ENCODE data around the gene LAMA2. TPM values are rescaled to one million over a fixed set of nuclear protein-coding genes. Genes with fewer than 3 reads are reported as not detected.

The LAMA2 gene
- total RNA-seq, 1 donor from 2014 or later, result 1.8 TPM

DNA sequence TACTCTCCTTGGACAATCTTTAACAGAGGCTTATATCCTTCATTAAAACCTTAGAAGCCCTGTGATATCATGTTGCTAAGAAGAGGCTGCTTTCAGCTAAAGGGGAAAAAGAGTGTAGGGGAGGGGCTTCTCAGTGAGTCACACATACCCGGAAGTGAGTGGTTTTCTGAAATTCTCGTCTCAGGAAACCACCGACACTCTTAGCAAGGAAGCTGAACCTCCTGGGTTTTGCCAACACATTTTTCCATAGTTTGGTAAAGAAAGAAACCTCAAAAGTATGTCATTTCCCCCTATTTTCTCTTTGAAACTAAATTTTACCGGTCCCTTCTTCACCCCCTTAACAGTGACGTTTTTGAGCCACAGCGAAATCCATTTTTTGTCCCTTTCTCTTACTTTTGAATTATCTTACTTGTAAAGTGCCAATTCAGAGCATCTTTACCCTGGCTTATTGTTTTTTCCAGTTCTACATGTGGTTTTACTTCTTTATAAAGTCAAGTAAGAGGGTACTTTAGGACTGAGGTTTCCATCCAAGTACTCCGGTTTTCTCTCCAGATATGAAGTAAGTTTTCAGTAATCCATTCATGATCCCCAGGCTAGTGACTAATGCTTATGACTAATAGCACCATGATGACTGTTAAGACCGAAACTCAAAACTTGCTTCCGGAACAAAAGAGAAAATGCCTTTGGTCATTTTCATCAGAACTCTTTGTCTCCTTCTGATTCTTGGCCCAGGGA lies 607.8 kb downstream of the LAMA2 start:
- peak; percentile 92 for DNase-seq (ENCODE audit: low read depth, low spot score)

DNA sequence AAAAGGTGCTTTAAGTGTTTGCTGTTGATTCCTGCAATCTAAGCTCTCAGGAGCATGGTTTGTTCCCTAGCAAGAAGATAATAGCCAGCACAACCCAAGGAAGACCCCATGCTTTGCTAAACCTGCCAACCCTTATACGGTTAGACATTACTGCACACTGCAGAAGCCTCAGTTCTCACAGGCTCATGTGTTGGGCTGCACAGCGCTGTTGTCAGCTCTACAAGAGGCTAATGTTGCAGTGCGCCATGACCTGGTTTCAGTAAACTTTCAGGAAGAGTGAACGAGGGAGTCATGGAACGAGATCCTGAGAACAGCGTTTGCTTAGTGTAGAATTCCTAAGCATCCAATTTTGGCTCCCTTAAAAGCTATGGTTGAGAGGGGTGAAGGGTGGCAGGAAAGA lies 608.5 kb downstream of the LAMA2 start:
- DNase-seq (ENCODE audit: low read depth, low spot score), result no peak

DNA sequence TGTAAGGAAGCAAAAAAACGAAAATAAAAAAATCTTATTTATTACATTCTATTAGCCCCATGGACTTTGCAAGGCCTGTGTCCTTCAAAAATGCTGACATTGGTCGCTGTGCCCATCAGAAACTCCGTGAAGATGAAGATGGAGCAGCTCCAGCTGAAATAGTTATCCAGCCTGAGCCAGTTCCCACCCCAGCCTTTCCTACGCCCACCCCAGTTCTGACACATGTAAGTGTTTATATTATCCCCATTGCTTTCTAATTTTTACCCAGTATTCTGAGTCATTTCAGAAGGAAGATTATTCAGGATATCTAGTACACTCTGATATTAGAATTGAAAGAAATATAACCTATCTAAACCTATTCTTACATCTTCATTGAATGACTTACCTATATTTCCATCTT lies 609.3 kb downstream of the LAMA2 start:
- no peak for DNase-seq (ENCODE audit: low read depth, low spot score)

DNA sequence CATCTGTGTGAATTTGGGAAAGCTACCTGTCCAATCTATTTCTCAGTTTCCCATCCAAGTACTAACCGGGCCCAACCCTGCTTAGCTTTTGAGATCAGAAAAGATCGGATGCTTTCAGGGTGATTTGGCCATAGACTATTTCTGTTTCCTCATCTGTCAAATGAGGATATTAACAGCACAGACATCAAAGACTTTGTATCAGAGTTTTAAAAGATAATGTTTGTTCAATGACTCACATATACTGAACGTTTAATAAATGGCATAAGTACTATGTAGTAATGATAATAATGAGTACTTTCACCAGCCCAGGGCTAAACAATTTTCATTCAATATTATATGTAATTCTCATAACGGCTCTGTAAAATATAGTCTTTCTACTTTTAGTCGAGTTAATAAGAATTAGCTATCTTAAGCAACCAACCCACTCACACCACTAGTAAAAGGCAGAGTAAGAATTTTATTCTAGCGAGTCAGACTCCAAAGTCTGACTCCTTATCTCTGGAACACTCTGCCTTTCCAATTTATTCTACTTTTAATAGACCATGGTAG lies 610.5 kb downstream of the LAMA2 start:
- DNase-seq (ENCODE audit: low read depth, low spot score), result no peak

DNA sequence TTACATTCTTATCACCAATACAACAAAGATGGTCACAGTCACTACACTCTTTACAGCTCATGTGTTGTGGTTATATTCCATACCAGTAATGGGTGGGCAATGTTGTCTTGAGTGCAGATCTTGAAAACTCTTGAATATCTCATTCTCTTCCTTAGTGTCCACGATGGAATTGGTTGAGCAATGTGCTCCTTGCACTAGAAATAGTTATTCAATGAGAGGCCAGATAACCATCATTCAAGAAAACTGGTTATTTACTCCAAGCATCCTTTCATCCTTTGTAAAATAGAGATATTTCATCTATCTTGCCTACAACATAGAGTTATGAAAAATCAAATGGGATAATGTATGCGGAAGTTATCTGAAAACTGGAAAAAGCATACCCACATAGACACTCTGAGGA lies 611.2 kb downstream of the LAMA2 start:
- DNase-seq (ENCODE audit: low read depth, low spot score), result no peak

DNA sequence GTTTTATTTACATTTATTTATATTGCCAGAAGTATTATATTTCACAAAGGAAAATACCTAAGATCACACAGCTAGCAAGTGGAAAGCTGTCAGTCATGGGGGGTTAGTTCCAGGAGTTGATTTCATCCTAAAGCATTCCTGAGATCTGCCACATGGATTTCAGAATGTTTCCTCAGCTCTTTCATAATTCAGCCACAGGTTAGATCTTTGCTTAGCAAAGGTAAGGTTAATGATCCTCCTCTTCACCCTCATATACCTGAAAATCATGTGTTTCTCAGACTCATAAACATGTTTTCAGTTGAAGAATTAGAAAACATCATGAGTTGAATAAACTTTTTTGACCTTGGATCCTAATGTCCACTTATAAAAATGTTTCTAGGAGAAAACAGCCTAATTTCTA lies 611.6 kb downstream of the LAMA2 start:
- DNase-seq (ENCODE audit: low read depth, low spot score), result no peak

DNA sequence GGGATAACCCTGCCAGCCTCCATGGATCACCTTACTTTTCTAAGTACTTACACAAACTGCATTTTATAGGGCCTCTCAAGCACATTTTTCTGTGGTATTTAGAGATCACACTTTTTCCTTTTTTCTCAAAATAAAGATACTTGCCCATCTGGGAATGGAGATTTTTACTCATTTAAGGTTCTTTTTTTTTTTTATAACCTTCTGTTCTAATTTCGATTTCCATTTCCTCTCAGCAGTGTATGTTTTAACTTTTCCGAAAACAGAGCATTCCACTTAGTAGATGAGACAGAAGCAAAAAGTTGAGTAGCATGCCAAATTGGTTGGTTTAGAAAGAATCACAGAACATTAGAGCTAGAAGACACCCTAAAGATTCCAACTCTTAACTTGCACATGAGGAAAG lies 612.7 kb downstream of the LAMA2 start:
- no peak for DNase-seq (ENCODE audit: low read depth, low spot score)

DNA sequence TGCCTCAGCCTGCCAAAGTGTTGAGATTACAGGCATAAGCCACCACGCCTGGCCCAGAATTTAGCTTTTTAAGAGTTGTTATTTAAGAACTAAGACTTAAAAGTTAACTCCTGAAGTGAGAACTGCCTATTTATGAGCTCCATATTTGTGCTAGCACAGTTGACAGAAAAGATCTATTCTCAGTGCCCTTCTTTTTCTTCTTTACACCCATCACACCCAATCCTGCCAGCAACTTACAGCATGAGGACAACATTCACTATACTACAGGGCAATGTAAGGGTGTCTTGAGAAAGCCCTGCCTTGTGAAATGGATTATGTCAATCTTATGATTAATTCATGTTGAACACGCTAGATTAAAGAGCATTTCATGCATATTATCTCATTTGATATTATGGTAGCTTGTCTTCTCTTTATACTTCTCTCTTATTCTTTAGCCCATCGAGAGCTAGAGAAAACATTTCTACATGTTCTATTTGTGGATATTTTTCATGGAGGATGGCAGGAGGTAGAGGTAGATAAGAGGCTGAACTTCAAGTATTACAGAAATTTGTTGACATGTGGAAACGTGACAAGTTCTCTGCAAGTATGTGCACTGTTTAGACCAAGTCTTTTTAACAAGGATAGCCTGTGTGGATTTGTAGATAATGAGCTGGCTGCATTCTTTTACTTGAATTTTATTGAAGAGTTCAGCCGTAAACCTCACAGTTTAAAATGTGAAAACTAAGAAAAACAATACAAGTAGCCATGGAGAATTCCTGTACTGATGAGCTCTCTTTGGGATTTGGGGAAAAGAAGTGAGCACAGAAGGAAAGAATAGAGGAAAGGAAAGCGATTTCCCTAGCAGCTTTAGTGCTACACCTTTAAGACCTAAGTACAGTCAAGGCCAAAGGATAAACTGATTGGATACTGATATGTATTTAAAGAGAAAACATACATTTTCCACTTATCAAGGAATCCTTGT lies 614.8 kb downstream of the LAMA2 start:
- DNase-seq (ENCODE audit: low read depth, low spot score), result no peak

DNA sequence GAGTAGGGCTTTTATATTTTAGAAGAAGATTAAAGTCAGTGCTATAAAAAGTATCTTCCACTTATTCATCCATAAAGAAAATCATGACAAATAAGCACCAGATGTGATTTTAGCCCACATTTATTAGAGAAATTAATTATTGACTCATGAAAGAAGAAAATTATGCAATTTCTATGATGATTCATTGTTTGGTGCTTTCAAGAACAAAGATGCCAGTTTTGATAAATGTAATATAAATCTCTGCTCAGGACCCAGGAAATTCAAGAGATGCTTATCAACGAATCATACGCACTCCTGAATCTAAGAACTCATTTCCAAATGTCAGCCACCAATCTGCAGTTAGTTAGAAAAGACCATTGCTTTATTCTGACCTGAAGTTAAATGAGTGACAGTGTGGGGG lies 615.6 kb downstream of the LAMA2 start:
- no peak for DNase-seq (ENCODE audit: low read depth, low spot score)

DNA sequence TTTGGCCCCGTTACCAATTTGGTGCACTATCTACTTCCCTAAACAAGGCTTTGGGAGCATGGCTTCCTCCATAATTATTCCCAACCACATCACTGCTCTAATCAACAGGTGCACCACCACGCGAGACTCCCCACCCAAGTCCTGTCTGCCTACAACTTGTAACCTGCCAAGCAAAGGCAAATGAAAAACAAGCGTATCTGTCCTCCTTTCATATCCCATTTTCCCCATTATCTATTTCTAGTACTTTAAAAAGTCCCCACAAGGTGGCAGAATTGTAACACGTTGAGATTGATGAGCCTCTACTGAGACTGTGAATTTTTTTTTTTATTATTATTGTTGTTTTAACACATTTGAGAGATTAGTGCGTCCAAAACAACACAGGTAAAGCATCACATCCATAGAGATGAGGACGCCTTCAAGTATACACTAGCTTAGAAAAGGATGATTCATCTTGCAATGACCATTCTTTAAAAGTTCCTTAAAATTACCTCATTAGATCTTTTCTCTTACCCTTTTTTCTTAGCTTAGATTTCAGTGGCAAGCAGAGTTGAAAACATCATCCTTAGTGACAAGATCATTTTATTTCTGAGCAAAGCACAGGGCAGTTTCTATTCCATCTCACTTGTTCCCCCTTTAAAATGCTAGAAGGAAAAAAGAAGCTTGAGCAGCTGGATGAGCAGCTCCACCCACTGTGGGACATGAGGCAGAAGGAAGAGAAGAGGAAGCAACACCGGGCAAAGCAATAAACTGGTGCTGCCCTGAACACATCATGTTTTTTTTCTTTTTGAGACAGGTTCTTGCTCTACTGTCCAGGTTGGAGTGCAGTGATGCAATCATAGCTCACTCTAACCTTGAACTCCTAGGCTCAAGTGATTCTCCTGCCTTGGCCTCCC lies 616.3 kb downstream of the LAMA2 start:
- no peak for DNase-seq (ENCODE audit: low read depth, low spot score)

DNA sequence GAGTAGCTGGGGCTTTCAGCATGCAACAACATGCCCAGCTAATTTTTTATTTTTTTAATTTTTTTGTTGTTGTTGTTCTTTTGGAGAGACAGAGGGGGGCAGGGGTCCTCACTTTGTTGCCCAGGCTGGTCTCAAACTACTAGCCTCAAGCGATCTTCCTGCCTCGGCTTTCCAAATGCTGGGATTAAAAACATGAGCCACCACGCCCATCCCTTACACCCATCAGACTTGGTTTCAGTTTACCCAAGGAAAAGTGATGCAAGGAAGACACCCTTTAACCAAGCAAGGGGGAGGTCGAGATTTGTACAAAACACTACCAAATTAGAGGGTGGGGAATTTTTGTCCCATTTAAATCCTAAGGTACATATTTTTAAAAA lies 616.9 kb downstream of the LAMA2 start:
- DNase-seq (ENCODE audit: low read depth, low spot score), result no peak

DNA sequence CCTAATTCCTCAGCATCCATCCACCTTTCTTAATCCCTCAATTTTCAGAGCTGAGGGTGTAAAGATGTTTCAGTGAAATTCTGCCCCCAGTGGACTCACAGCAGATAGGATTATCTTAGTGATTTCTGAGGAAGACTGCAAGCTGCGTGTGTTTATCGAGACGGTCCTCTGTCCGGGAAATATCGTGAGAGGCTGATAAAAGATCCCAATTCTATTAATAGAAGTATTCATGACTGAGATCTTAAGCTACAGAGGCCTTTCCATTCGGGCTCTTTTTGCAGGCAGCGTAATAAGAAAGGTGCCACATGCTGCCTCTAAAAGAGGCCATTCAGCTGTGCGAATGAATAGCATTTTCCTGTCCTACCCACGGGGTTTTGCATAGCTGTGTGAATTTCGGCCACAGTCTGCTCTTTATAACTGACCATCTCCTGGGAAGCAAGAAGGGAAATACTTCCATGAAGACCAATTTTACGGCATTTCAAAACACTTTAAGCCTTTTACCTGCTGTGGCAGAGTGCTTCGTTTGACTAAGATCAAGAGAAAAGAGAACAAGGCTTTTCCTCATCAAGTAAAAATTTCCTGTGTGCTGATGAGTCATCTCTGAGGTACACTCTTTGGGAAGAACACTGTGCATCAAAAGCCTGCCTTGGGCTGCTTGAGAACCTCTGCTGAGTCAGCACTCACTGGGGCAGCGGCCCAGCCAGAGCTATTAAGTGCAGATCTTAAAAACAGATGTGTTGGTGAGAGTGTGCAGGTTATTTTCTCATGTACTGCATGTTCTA lies 618.2 kb downstream of the LAMA2 start:
- DNase-seq (ENCODE audit: low read depth, low spot score), result peak; percentile 26

DNA sequence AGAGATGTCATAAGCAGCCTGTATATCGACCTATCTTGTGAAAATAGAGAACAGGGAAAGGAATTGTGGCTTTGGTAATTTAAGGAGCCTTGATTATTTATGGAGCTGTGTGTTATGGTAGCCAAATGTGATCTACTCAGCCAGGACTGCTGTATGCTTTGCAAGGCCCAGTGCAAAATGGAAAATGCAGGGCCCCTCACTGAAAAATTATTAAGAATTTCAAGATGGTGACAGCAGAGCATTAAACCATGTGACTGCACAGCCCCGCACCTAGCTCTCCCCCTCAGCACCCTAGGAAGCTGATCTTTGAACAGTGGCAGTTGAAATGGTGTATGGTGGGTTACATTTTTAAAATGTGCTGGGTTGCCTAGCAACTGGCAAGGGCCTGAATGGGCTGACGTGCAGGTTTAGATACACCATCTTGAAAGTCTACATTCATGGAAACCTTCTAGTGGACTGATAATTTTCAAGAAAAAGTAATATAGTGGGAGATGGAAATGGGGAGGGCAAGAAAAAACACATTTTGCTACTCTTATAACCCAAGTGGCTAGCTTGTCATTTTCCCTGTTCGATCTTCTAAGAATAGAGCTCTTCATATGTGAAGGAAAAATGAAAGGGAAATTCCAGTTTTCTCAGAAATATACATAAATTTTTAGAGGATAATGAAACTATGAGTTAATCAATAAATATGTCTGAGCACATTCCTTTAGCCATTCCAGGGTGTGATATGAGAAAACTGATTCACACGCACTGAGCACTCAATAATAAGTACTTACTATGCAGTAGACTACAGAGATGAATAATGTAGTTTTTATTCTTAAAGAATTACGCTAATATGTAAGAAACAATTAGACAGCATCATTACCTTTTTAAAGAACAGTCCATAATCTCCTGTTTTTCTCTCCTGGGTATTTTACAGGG lies 619.1 kb downstream of the LAMA2 start:
- no peak for DNase-seq (ENCODE audit: low read depth, low spot score)

DNA sequence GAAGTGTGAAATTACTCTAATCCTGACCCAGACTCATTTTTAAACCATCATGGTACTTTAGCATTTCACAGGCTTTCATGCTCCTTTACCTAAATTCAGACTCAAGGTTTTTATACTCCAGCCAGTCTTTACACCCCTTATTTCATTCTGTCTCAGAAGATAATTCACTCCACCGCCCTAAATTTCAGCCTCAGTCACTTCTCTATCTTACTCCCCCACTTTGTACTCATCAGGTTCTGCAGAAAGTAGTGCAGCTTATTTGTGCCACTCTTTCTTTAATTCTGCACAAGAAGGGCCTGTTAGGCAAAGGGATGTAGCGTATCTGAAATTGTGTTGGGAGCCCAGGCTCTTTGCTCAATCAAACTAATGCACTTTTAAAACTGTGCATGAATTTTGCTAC lies 621.5 kb downstream of the LAMA2 start:
- DNase-seq (ENCODE audit: low read depth, low spot score), result no peak

DNA sequence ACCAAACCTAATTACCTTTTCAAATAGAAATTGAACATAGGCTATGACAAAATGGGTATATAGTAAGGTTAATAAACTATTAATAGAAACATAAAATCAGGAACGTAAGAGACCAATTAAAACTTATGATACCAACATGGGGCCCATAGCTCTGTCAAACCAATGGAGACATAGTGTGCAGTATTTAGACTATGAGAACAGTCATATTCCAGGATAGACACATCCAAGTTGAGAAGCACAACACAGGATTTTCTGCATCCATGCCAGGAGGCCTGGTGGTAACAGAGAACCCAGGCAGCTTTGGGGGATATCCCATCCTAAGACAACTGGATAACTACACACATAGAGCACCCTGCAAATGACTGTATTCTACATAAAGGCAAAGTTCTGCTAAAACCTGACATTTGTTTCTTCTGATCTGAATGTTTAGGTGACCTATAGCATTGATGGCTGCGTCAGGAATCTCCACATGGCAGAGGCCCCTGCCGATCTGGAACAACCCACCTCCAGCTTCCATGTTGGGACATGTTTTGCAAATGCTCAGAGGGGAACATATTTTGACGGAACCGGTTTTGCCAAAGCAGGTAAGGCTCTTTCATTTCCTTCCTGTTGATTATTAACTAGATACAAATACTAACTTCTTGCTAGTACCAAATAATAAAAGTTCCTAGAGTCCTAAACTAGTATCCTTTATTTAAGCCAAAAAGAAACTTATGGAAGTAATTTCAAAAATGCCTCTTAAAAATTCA lies 624.3 kb downstream of the LAMA2 start:
- no peak for DNase-seq (ENCODE audit: low read depth, low spot score)

DNA sequence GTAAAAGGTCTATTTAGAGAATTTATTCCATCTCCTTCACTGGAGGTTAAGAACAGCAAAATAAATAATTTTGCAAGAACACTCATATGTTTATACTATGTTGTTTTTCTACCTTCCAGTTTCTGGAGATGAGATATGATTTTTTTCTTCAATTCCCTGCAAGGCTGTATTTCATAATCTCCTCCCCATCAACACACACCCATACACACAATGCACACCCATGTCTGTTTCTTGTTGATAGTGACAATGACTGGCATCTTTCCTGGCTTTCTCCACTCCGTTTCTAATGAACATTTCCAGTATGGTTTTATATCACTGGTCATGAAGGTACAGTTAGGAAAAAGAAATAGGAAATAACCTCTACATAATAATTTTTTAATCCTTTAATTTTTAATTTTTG lies 624.9 kb downstream of the LAMA2 start:
- DNase-seq (ENCODE audit: low read depth, low spot score), result no peak

DNA sequence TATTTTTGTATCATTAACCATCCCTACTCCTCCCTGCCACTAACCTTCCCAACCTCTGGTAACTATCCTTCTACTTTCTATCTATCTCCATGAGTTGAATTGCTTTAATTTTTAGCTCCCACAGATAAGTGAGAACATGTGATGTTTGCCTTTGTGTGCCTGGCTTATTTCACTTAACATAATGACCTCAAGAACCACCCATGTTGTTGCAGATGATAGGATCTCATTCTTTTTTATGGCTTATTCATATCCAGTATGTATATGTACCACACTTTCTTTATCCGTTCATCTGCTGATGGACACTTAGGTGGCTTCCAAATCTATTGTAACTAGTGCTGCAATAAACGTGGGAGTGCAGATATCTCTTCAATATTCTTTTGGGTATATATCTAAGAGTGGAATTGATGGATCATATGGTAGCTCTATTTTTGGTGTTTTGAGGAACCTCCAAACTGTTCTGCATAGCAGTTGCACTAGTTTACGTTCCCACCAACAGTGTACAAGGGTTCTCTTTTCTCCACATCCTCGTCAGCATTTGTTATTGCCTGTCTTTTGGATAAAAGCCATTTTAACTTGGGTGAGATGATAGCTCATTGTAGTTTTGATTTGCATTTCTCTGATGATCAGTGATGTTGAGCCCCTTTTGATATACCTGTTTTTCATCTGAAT lies 625.7 kb downstream of the LAMA2 start:
- DNase-seq (ENCODE audit: low read depth, low spot score), result no peak

DNA sequence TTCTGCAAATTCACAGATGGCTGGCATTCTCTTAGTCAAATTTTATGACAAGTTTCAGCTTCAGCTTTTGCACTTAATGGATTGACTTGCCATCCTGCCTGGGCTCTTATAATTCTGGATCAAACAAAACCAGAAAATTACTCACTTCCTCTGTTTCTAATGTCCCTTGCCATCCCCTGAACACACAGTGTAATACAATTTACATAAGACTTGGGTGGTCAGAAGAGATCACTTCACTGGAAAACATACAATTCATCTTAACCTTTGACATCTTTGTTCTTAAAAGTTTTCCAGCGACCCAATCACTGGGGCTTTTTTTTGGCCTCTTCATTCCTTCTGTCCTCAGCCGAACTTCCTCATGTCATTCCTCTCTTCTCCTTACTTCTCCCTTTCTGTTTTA lies 628.0 kb downstream of the LAMA2 start:
- DNase-seq (ENCODE audit: low read depth, low spot score), result no peak
